Peyer's patch (tissue), 4 donors: ENCODE measurements around the gene PLD5.

Experiments used
- CTCF ChIP-seq, 6 experiments: fragments of 450-650 bp in 4 of 6; fragments of 200-600 bp in 2 of 6; sonication (generic) in 1 of 6; IDR thresholded peaks; one replicate each; pipeline ENCODE4 v1.5.1; 2017 to 2019; ENCODE audit warnings: antibody characterized with exemption in 6 of 6, mild to moderate bottlenecking in 3 of 6, moderate library complexity in 1 of 6
- POLR2A ChIP-seq, 2 donors: fragments of 450-650 bp; IDR thresholded peaks; one replicate each; pipeline ENCODE4 v1.5.1; 2017; ENCODE audit warnings: antibody characterized with exemption in 2 of 2, mild to moderate bottlenecking in 2 of 2, moderate library complexity in 2 of 2

DNA sequence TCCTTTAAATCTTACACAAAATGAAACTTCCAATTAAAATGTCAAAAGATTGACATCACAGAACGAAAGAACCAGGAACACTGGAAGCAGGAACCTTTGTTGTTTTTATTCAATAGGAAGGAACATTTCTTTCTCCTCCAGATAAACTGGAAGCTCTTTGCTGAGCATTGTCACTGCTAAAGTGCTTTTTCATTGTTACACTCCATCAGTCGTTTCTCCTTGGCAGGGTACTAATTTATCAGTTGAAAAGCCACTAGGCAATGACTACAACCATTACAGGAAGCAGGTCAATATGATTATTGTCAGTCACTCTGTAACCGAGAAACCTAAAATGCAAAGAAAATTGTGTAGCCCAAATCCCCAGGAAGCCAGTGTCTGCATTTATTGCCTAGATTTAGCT is 362.4 kb downstream of the PLD5 start:
- no peak for TF ChIP-seq CTCF (IDR thresholded peaks at IDR 0.05)
- no peak for TF ChIP-seq POLR2A (IDR thresholded peaks at IDR 0.05)
